Measurements from ENCODE around the gene ZNF516. TPM values are rescaled to one million over a fixed set of nuclear protein-coding genes. Genes with fewer than 3 reads are reported as not detected.

ZNF516 gene
- polyA plus RNA-seq, 2 of the 4 experiments (the other 2 are of a cell fraction), result 3.9 to 4.9 TPM

- H3K4me3 ChIP-seq, result no peak overlapping the region
- FAIRE-seq (no peak), DNase-seq (ENCODE audit: low read depth in 1 of 2, low spot score in 1 of 2) (no peak), ATAC-seq (no peak)
- no peaks in the 10 kb centered on the region for H3K4me1 ChIP-seq
- no peak overlapping the region for H3K4me2 ChIP-seq
- no peaks in the 10 kb centered on the region for H3K9me3 ChIP-seq
- TF ChIP-seq CHD4 (IDR thresholded peaks at IDR 0.05; ENCODE audit: borderline replicate concordance), result no peak
- no peak for TF ChIP-seq CBX8 (IDR thresholded peaks at IDR 0.05)
- TF ChIP-seq, protein P1, sequence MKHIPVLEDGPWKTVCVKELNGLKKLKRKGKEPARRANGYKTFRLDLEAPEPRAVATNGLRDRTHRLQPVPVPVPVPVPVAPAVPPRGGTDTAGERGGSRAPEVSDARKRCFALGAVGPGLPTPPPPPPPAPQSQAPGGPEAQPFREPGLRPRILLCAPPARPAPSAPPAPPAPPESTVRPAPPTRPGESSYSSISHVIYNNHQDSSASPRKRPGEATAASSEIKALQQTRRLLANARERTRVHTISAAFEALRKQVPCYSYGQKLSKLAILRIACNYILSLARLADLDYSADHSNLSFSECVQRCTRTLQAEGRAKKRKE (CRISPR knock-in tag; IDR thresholded peaks at IDR 0.05; ENCODE audit: low read depth), result no peak
- TF ChIP-seq NPAS2 (CRISPR knock-in tag; IDR thresholded peaks at IDR 0.05; ENCODE audit: borderline replicate concordance), result no peak
- no peak for TF ChIP-seq SREBF2 (IDR thresholded peaks at IDR 0.05)
- TF ChIP-seq ZSCAN20 (CRISPR knock-in tag; IDR thresholded peaks at IDR 0.05), result no peak
- TF ChIP-seq MYC (IDR thresholded peaks at IDR 0.05; ENCODE audit: borderline replicate concordance, low read length), result no peak
- TF ChIP-seq HOXB13 (CRISPR knock-in tag; IDR thresholded peaks at IDR 0.05; ENCODE audit: low read depth), result no peak
- TF ChIP-seq, protein P2, sequence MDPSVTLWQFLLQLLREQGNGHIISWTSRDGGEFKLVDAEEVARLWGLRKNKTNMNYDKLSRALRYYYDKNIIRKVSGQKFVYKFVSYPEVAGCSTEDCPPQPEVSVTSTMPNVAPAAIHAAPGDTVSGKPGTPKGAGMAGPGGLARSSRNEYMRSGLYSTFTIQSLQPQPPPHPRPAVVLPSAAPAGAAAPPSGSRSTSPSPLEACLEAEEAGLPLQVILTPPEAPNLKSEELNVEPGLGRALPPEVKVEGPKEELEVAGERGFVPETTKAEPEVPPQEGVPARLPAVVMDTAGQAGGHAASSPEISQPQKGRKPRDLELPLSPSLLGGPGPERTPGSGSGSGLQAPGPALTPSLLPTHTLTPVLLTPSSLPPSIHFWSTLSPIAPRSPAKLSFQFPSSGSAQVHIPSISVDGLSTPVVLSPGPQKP (IDR thresholded peaks at IDR 0.05; ENCODE audit: low read depth, low read length), result no peak
- TF ChIP-seq FOSB (CRISPR knock-in tag; IDR thresholded peaks at IDR 0.05), result no peak
- TF ChIP-seq NR3C1 (IDR thresholded peaks at IDR 0.05), result no peak
- TF ChIP-seq CBX2 (IDR thresholded peaks at IDR 0.05; ENCODE audit: borderline replicate concordance, low read depth), result no peak
- TF ChIP-seq RCOR1 (IDR thresholded peaks at IDR 0.05; ENCODE audit: low read depth, low read length), result no peak
- TF ChIP-seq USF2 (IDR thresholded peaks at IDR 0.05), result no peak
- TF ChIP-seq RNF2 (IDR thresholded peaks at IDR 0.05; ENCODE audit: borderline replicate concordance, low read depth), result no peak
- TF ChIP-seq HMGXB4 (CRISPR knock-in tag; IDR thresholded peaks at IDR 0.05; ENCODE audit: borderline replicate concordance), result no peak
- TF ChIP-seq CEBPB (IDR thresholded peaks at IDR 0.05), result no peak
- no peak for TF ChIP-seq ZC3H11A (IDR thresholded peaks at IDR 0.05)
- WGBS (ENCODE audit: missing lambda C conversion rate), result 77% methylated on average over 7 of the region's 7 CpGs
- H3K27ac ChIP-seq, result no peak overlapping the region
- POLR2A ChIA-PET, result interaction anchor here (1.4 kb wide), 1 partner anchor 311 kb away, joined by 4 read pairs; no protein-coding TSS in a partner anchor
- CTCF ChIA-PET, result interaction anchor here (0.7 to 8.1 kb wide), 32 partner anchors 8 to 327 kb away, joined by 3 to 101 read pairs (median 3); no protein-coding TSS in a partner anchor
Measured at GRCh38 chr18:76398295-76398694, 96.7 kb downstream of the ZNF516 start.

DNA sequence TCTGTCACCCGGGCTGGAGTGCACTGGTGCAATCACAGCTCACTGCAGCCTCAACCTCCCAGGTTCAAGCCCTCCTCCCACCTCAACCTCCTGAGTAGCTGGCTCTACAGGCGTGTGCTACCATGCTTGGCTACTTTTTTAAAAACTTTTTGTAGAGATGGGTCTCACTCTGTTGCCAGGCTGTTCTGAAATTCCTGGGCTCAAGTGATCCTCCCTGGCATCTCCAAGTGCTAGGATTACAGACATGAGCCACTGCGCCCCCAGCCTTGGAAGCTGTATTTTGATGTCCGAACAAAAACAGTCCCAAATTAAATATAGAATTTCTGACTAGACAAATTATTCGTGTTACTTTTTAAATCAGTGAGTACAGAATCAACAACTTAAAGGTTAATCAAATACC is 97.4 kb downstream of the ZNF516 start:
- ChIA-PET CTCF (interaction anchor here (0.6 to 8.1 kb wide), 11 partner anchors 10 to 332 kb away, joined by 3 to 101 read pairs (median 3); no protein-coding TSS in a partner anchor), POLR2A (no interaction called here)
- H3K4me3 ChIP-seq, result no peak overlapping the region
- no peak overlapping the region for H3K4me2 ChIP-seq
- no peak for DNase-seq (ENCODE audit: low read depth in 1 of 2, low spot score in 1 of 2)
- no peaks in the 10 kb centered on the region for H3K4me1 ChIP-seq
- no peak for ATAC-seq
- WGBS (ENCODE audit: missing lambda C conversion rate), result 60% methylated on average over 5 of the region's 5 CpGs
- TF ChIP-seq PHF8 (IDR thresholded peaks at IDR 0.05; ENCODE audit: borderline replicate concordance, low read depth), result no peak
- TF ChIP-seq RAD21 (conservative IDR thresholded peaks at IDR 0.05 in 1 of 2, IDR thresholded peaks at IDR 0.05 in 1 of 2), result no peak
- no peak for TF ChIP-seq ZFP36 (IDR thresholded peaks at IDR 0.05; ENCODE audit: borderline replicate concordance, partially characterized antibody)
- TF ChIP-seq NFE2L2 (conservative IDR thresholded peaks at IDR 0.05; ENCODE audit: low read length), result no peak
- TF ChIP-seq ESRRA (IDR thresholded peaks at IDR 0.05; ENCODE audit: borderline replicate concordance, low read length), result no peak
- TF ChIP-seq KDM5A (IDR thresholded peaks at IDR 0.05), result no peak
- no peak for TF ChIP-seq CBX8 (IDR thresholded peaks at IDR 0.05)
- no peak for TF ChIP-seq NR3C1 (IDR thresholded peaks at IDR 0.05)
- no peaks in the 10 kb centered on the region for H3K9me3 ChIP-seq
- no peak for FAIRE-seq
- H3K27ac ChIP-seq, result no peak overlapping the region

Data from A549 (cell line).